Urinary bladder (tissue), 4 donors: ENCODE results near the gene TMA7B. TPM values are rescaled to one million over a fixed set of nuclear protein-coding genes. Genes with fewer than 3 reads are reported as not detected.

Source experiments
- DNase-seq: peaks from one replicate; pipeline ENCODE4 v3.0.0-alpha.2; 2015; ENCODE audit errors: extremely low spot score
- H3K27ac ChIP-seq: one replicate; pipeline ENCODE4 v1.5.1; 2013; ENCODE audit warnings: low read depth, mild to moderate bottlenecking, moderate library complexity
- H3K36me3 ChIP-seq: one replicate; pipeline ENCODE4 v1.6.1; 2013; ENCODE audit warnings: mild to moderate bottlenecking, moderate library complexity; ENCODE audit not compliant: insufficient read depth
- H3K4me1 ChIP-seq: one replicate; pipeline ENCODE4 v1.6.1; 2013; ENCODE audit warnings: mild to moderate bottlenecking, moderate library complexity; ENCODE audit not compliant: insufficient read depth
- H3K4me3 ChIP-seq: one replicate; pipeline ENCODE4 v1.5.1; 2013; ENCODE audit warnings: low read depth, low read length
- WGBS: extraction: QIAGEN DNeasy Blood & Tissue Kit; methylation state at CpG from one replicate; pipeline ENCODE4 v1.1.7; 2013; 5-methylcytosine and 5-hydroxymethylcytosine counted together
- polyA plus RNA-seq: library from polyadenylated mRNA; stranded (reverse); fragments of 200-250 nt; gene quantifications from one replicate; pipeline ENCODE4 v1.2.3, GENCODE V29; 2013
- total RNA-seq: library from RNA; depleted of rRNA; stranded (reverse); fragments of >200 nt; gene quantifications from one replicate; pipeline ENCODE4 v1.2.3, GENCODE V29; 2014
- donor health status: healthy with polysubstance abuse.
- donor health status: healthy.

The TMA7B gene
- total RNA-seq (0.26 TPM), polyA plus RNA-seq (not detected)

- WGBS: 55% methylated on average over 14 of the region's 14 CpGs
- DNase-seq: no peak
Measured at GRCh38 chr22:39959640-39960447, at the start of gene TMA7B. Gene TMA7B, plus strand, starts transcription at chr22:39960397. Its CDS starts 3,978 bp downstream, at chr22:39964375.

GRCh38 chr22:39910876-39911613 lies 49.2 kb upstream of the TMA7B start:
- Histone ChIP-seq H3K27ac (no peak overlapping the region), H3K4me3 (no peak overlapping the region), H3K4me1 (no peaks in the 10 kb centered on the region), H3K36me3 (no peaks in the 10 kb centered on the region)
- DNase-seq: no peak
- WGBS: 67% methylated on average over 9 of the region's 9 CpGs

More at GRCh38 chr22:39959640-39960447, at the start of gene TMA7B:
- Histone ChIP-seq H3K36me3 (no peaks in the 10 kb centered on the region), H3K4me3 (no peak within 1 kb of the TSS), H3K27ac (no peak within 1 kb of the TSS), H3K4me1 (no peaks in the 10 kb centered on the region)

- no peak for DNase-seq
- H3K27ac ChIP-seq: no peak overlapping the region
- no peaks in the 10 kb centered on the region for H3K4me1 ChIP-seq
- no peaks in the 10 kb centered on the region for H3K36me3 ChIP-seq
- no peak overlapping the region for H3K4me3 ChIP-seq
- WGBS: 87% methylated on average over 5 of the region's 5 CpGs
Measured at GRCh38 chr22:39913321-39913720, 46.9 kb upstream of the TMA7B start.

- no peaks in the 10 kb centered on the region for H3K36me3 ChIP-seq
- no peaks in the 10 kb centered on the region for H3K4me1 ChIP-seq
- H3K4me3 ChIP-seq: no peak overlapping the region
- DNase-seq: no peak
- H3K27ac ChIP-seq: no peak overlapping the region
- 57% methylated on average over 2 of the region's 2 CpGs for WGBS
Measured at GRCh38 chr22:39913886-39914285, 46.3 kb upstream of the TMA7B start.

GRCh38 chr22:39914584-39914983 lies 45.6 kb upstream of the TMA7B start:
- 92% methylated on average over 9 of the region's 9 CpGs for WGBS

GRCh38 chr22:39915295-39915726 lies 44.9 kb upstream of the TMA7B start:
- no peaks in the 10 kb centered on the region for H3K36me3 ChIP-seq
- H3K4me1 ChIP-seq: no peaks in the 10 kb centered on the region
- no peak overlapping the region for H3K4me3 ChIP-seq
- no peak for DNase-seq
- no peak overlapping the region for H3K27ac ChIP-seq
- 71% methylated on average over 4 of the region's 4 CpGs for WGBS

More at GRCh38 chr22:39914584-39914983, 45.6 kb upstream of the TMA7B start:
- Histone ChIP-seq H3K4me3 (no peak overlapping the region), H3K4me1 (no peaks in the 10 kb centered on the region), H3K27ac (no peak overlapping the region), H3K36me3 (no peaks in the 10 kb centered on the region)
- DNase-seq: no peak

GRCh38 chr22:39916496-39916895 lies 43.7 kb upstream of the TMA7B start:
- H3K4me3 ChIP-seq: no peak overlapping the region
- H3K36me3 ChIP-seq: no peaks in the 10 kb centered on the region
- WGBS: 89% methylated on average over 3 of the region's 3 CpGs
- no peak for DNase-seq
- H3K27ac ChIP-seq: no peak overlapping the region
- H3K4me1 ChIP-seq: no peaks in the 10 kb centered on the region

GRCh38 chr22:39917197-39917643 lies 43.0 kb upstream of the TMA7B start:
- Histone ChIP-seq H3K36me3 (no peaks in the 10 kb centered on the region), H3K4me3 (no peak overlapping the region), H3K27ac (no peak overlapping the region), H3K4me1 (no peaks in the 10 kb centered on the region)
- 35% methylated on average over 5 of the region's 5 CpGs for WGBS
- DNase-seq: no peak

GRCh38 chr22:39917776-39918495 lies 42.3 kb upstream of the TMA7B start:
- H3K27ac ChIP-seq: no peak overlapping the region

GRCh38 chr22:39920134-39920743 lies 40.0 kb upstream of the TMA7B start:
- H3K36me3 ChIP-seq: no peaks in the 10 kb centered on the region
- H3K4me1 ChIP-seq: peaks cover 1% of the 10 kb centered on the region
- H3K27ac ChIP-seq: no peak overlapping the region
- no peak for DNase-seq
- 76% methylated on average over 8 of the region's 8 CpGs for whole genome bisulfite sequencing
- no peak overlapping the region for H3K4me3 ChIP-seq

More at GRCh38 chr22:39917776-39918495, 42.3 kb upstream of the TMA7B start:
- Histone ChIP-seq H3K4me1 (no peaks in the 10 kb centered on the region), H3K36me3 (no peaks in the 10 kb centered on the region), H3K4me3 (no peak overlapping the region)
- WGBS: 46% methylated on average over 12 of the region's 12 CpGs
- DNase-seq: no peak

- peaks cover 1% of the 10 kb centered on the region for H3K4me1 ChIP-seq
- 50% methylated on average over 5 of the region's 5 CpGs for WGBS
- no peak overlapping the region for H3K4me3 ChIP-seq
- H3K27ac ChIP-seq: no peak overlapping the region
- DNase-seq: no peak
- H3K36me3 ChIP-seq: no peaks in the 10 kb centered on the region
Measured at GRCh38 chr22:39923696-39924095, 36.5 kb upstream of the TMA7B start.

- WGBS: 62% methylated on average over 18 of the region's 18 CpGs
- no peak for DNase-seq
- Histone ChIP-seq H3K4me3 (no peak overlapping the region), H3K4me1 (peaks cover 1% of the 10 kb centered on the region), H3K36me3 (no peaks in the 10 kb centered on the region), H3K27ac (no peak overlapping the region)
Measured at GRCh38 chr22:39924286-39924685, 35.9 kb upstream of the TMA7B start.

- DNase-seq: no peak
- 78% methylated on average over 2 of the region's 2 CpGs for WGBS
- Histone ChIP-seq H3K36me3 (no peaks in the 10 kb centered on the region), H3K4me3 (no peak overlapping the region), H3K4me1 (peaks cover 1% of the 10 kb centered on the region), H3K27ac (no peak overlapping the region)
Measured at GRCh38 chr22:39925273-39925672, 34.9 kb upstream of the TMA7B start.
